Ishikawa (cell line): ENCODE results near the gene ATF6.

ENCODE experiments used
- CEBPB ChIP-seq: IDR thresholded peaks from 2 replicates; pipeline ENCODE4 v1.6.1; 2012
- EP300 ChIP-seq: IDR thresholded peaks from 2 replicates; pipeline ENCODE4 v1.6.1; 2012; ENCODE audit warnings: borderline replicate concordance
- FOXM1 ChIP-seq: IDR thresholded peaks from 2 replicates; pipeline ENCODE4 v1.6.1; 2012; ENCODE audit warnings: low read depth, borderline replicate concordance
- NFIC ChIP-seq: IDR thresholded peaks from 2 replicates; pipeline ENCODE4 v1.6.1; 2012
- RAD21 ChIP-seq: IDR thresholded peaks from 2 replicates; pipeline ENCODE4 v1.6.1; 2012; ENCODE audit warnings: low read depth
- TAF1 ChIP-seq: IDR thresholded peaks from 2 replicates; pipeline ENCODE4 v1.6.1; 2012; ENCODE audit warnings: low read depth, mild to moderate bottlenecking
- TCF12 ChIP-seq: IDR thresholded peaks from 2 replicates; pipeline ENCODE4 v1.6.1; 2012; ENCODE audit warnings: low read depth
- TEAD4 ChIP-seq: IDR thresholded peaks from 2 replicates; pipeline ENCODE4 v1.6.1; 2012
- YY1 ChIP-seq: IDR thresholded peaks from 2 replicates; pipeline ENCODE4 v1.6.1; 2012; ENCODE audit warnings: low read depth
- ZBTB7A ChIP-seq: IDR thresholded peaks from 2 replicates; pipeline ENCODE4 v1.6.1; 2012; ENCODE audit warnings: low read depth
- TF ChIP-seq, protein P1 (sequence below): IDR thresholded peaks from 2 replicates; pipeline ENCODE4 v1.6.1; 2012; ENCODE audit warnings: low read depth, mild to moderate bottlenecking
- TF ChIP-seq, protein P2 (sequence below): IDR thresholded peaks from 2 replicates; pipeline ENCODE4 v1.6.1; 2012

DNA sequence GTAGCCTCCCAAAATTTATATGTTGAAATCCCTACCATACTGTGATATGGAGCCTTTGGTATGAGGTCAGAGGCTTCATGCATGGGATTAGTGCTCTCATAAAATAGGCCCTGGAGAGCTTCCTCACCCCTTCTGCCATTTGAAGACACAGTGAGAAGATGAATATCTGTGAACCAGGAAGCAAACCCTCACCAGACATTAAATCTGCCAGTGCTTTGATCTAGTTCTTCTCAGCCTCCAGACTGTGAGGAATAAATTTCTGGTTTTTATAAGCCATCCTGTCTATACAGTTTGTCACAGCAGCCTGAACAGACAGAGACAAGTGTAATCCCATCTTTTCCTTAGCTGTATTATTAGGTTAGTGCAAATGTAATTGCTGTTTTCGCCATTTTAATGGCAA, 169.1 kb downstream of the ATF6 start:
- TF ChIP-seq EP300 (no peak), TEAD4 (no peak), ZBTB7A (no peak), YY1 (no peak), FOXM1 (no peak), TAF1 (no peak), RAD21 (no peak), CEBPB (no peak), NFIC (no peak), TCF12 (no peak)
- TF ChIP-seq, protein P1, sequence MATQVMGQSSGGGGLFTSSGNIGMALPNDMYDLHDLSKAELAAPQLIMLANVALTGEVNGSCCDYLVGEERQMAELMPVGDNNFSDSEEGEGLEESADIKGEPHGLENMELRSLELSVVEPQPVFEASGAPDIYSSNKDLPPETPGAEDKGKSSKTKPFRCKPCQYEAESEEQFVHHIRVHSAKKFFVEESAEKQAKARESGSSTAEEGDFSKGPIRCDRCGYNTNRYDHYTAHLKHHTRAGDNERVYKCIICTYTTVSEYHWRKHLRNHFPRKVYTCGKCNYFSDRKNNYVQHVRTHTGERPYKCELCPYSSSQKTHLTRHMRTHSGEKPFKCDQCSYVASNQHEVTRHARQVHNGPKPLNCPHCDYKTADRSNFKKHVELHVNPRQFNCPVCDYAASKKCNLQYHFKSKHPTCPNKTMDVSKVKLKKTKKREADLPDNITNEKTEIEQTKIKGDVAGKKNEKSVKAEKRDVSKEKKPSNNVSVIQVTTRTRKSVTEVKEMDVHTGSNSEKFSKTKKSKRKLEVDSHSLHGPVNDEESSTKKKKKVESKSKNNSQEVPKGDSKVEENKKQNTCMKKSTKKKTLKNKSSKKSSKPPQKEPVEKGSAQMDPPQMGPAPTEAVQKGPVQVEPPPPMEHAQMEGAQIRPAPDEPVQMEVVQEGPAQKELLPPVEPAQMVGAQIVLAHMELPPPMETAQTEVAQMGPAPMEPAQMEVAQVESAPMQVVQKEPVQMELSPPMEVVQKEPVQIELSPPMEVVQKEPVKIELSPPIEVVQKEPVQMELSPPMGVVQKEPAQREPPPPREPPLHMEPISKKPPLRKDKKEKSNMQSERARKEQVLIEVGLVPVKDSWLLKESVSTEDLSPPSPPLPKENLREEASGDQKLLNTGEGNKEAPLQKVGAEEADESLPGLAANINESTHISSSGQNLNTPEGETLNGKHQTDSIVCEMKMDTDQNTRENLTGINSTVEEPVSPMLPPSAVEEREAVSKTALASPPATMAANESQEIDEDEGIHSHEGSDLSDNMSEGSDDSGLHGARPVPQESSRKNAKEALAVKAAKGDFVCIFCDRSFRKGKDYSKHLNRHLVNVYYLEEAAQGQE, result no peak
- TF ChIP-seq, protein P2, sequence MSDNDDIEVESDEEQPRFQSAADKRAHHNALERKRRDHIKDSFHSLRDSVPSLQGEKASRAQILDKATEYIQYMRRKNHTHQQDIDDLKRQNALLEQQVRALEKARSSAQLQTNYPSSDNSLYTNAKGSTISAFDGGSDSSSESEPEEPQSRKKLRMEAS, result no peak
